Activated CD4-positive, alpha-beta T cell treated with anti-CD3 and anti-CD28 coated beads for 1 hour (primary cell): ENCODE measurements around the gene C2orf42.
"Not testable (repeated sequence)": the region's sequence is repeated elsewhere in the genome, so short reads cannot be mapped to it uniquely, and the experiment has no call there.

ENCODE experiments used
- DNase-seq: peaks from one replicate; pipeline ENCODE4 v3.0.0-alpha.2; 2020

C2orf42 gene

GRCh38 chr2:70190418-70191243, at the start of gene C2orf42:
Gene C2orf42, minus strand, starts transcription at chr2:70191019. Its CDS starts 9,034 bp downstream, at chr2:70181985.
- DNase-seq = peak; percentile 95

GRCh38 chr2:70240599-70240998, 49.8 kb upstream of the C2orf42 start:
- DNase-seq = no peak

GRCh38 chr2:70233926-70234325, 43.1 kb upstream of the C2orf42 start:
- no peak for DNase-seq

GRCh38 chr2:70226781-70227180, 36.0 kb upstream of the C2orf42 start:
- DNase-seq = no peak

GRCh38 chr2:70223305-70223704, 32.5 kb upstream of the C2orf42 start:
- not testable (repeated sequence) for DNase-seq

GRCh38 chr2:70214953-70215549, 24.2 kb upstream of the C2orf42 start:
- DNase-seq = no peak

- DNase-seq = no peak
Observed at GRCh38 chr2:70214365-70214764, 23.5 kb upstream of the C2orf42 start.

- no peak for DNase-seq
Observed at GRCh38 chr2:70212298-70212932, 21.6 kb upstream of the C2orf42 start.

- DNase-seq = no peak
Observed at GRCh38 chr2:70211595-70211994, 20.8 kb upstream of the C2orf42 start.

- no peak for DNase-seq
Observed at GRCh38 chr2:70204452-70204851, 13.6 kb upstream of the C2orf42 start.

GRCh38 chr2:70203086-70203485, 12.3 kb upstream of the C2orf42 start:
- no peak for DNase-seq

- no peak for DNase-seq
Observed at GRCh38 chr2:70202236-70202806, 11.5 kb upstream of the C2orf42 start.

GRCh38 chr2:70201831-70202230, 11.0 kb upstream of the C2orf42 start:
- no peak for DNase-seq

GRCh38 chr2:70201225-70201768, 10.5 kb upstream of the C2orf42 start:
- no peak for DNase-seq

GRCh38 chr2:70199320-70199864, 8.6 kb upstream of the C2orf42 start:
- no peak for DNase-seq

- DNase-seq = no peak
Observed at GRCh38 chr2:70192516-70192915, 1.7 kb upstream of the C2orf42 start.

GRCh38 chr2:70191244-70191735, 471 bp upstream of the C2orf42 start:
- DNase-seq = no peak

- no peak for DNase-seq
Observed at GRCh38 chr2:70188460-70188859, 2.4 kb downstream of the C2orf42 start.

GRCh38 chr2:70187170-70187569, 3.6 kb downstream of the C2orf42 start:
- DNase-seq = not testable (repeated sequence)

GRCh38 chr2:70182689-70183088, 8.1 kb downstream of the C2orf42 start:
- DNase-seq = no peak

- DNase-seq = no peak
Observed at GRCh38 chr2:70181363-70181956, 9.4 kb downstream of the C2orf42 start.

GRCh38 chr2:70173520-70173919, 17.3 kb downstream of the C2orf42 start:
- no peak for DNase-seq
